ENCODE results near the gene CAV3.

Gene CAV3

GRCh38 chr3:8736436-8736835 is 2.8 kb downstream of the CAV3 start:
- DNase-seq (ENCODE audit: low read depth), result no peak

- no peak for DNase-seq (ENCODE audit: low read depth)
Measured at GRCh38 chr3:8737301-8737700, 3.7 kb downstream of the CAV3 start.

GRCh38 chr3:8737823-8738222 is 4.2 kb downstream of the CAV3 start:
- DNase-seq (ENCODE audit: low read depth), result no peak

- DNase-seq (ENCODE audit: low read depth), result no peak
Measured at GRCh38 chr3:8738639-8739038, 5.0 kb downstream of the CAV3 start.

GRCh38 chr3:8739757-8740504 is 6.3 kb downstream of the CAV3 start:
- no peak for DNase-seq (ENCODE audit: low read depth)

- no peak for DNase-seq (ENCODE audit: low read depth)
Measured at GRCh38 chr3:8741581-8742261, 8.1 kb downstream of the CAV3 start.

GRCh38 chr3:8743021-8743601 is 9.5 kb downstream of the CAV3 start:
- DNase-seq (ENCODE audit: low read depth), result no peak

- no peak for DNase-seq (ENCODE audit: low read depth)
Measured at GRCh38 chr3:8743911-8744310, 10.3 kb downstream of the CAV3 start.

GRCh38 chr3:8745619-8746370 is 12.2 kb downstream of the CAV3 start:
- DNase-seq (ENCODE audit: low read depth), result no peak

GRCh38 chr3:8746780-8747345 is 13.3 kb downstream of the CAV3 start:
- no peak for DNase-seq (ENCODE audit: low read depth)

GRCh38 chr3:8749316-8749715 is 15.7 kb downstream of the CAV3 start:
- DNase-seq (ENCODE audit: low read depth), result no peak

GRCh38 chr3:8752832-8753231 is 19.2 kb downstream of the CAV3 start:
- DNase-seq (ENCODE audit: low read depth), result no peak

GRCh38 chr3:8755097-8755496 is 21.5 kb downstream of the CAV3 start:
- DNase-seq (ENCODE audit: low read depth), result no peak

GRCh38 chr3:8755564-8756237 is 22.1 kb downstream of the CAV3 start:
- DNase-seq (ENCODE audit: low read depth), result no peak

GRCh38 chr3:8756671-8757070 is 23.1 kb downstream of the CAV3 start:
- no peak for DNase-seq (ENCODE audit: low read depth)

- no peak for DNase-seq (ENCODE audit: low read depth)
Measured at GRCh38 chr3:8757551-8758518, 24.2 kb downstream of the CAV3 start.

GRCh38 chr3:8759038-8759707 is 25.6 kb downstream of the CAV3 start:
- DNase-seq (ENCODE audit: low read depth), result no peak

- DNase-seq (ENCODE audit: low read depth), result no peak
Measured at GRCh38 chr3:8760091-8760490, 26.5 kb downstream of the CAV3 start.

- DNase-seq (ENCODE audit: low read depth), result no peak
Measured at GRCh38 chr3:8760506-8760905, 26.9 kb downstream of the CAV3 start.

GRCh38 chr3:8761866-8762265 is 28.3 kb downstream of the CAV3 start:
- DNase-seq (ENCODE audit: low read depth), result no peak

All from activated T-cell treated with anti-CD3 and anti-CD28 coated beads for 48 hours (primary cell).